H9 (cell line): Measurements from ENCODE around the gene C1RL. TPM values are rescaled to one million over a fixed set of nuclear protein-coding genes. Genes with fewer than 3 reads are reported as not detected.

Experiments
- DNase-seq: peaks from one replicate; pipeline ENCODE4 v3.0.0-alpha.2; 2017
- H2AFZ ChIP-seq: one replicate; pipeline ENCODE4 v1.6.1; 2013; ENCODE audit warnings: mild to moderate bottlenecking, low read length, control low read depth, moderate library complexity
- H2AK5ac ChIP-seq: 2 replicates; pipeline ENCODE4 v1.6.1; 2013; ENCODE audit warnings: low read length, control low read depth, mixed read lengths; ENCODE audit not compliant: insufficient read length
- H2BK120ac ChIP-seq: one replicate; pipeline ENCODE4 v1.6.1; 2013; ENCODE audit warnings: low read depth, mild to moderate bottlenecking, low read length, control low read depth, inconsistent platforms; ENCODE audit not compliant: poor library complexity, severe bottlenecking
- H2BK12ac ChIP-seq: 2 replicates; pipeline ENCODE4 v1.6.1; 2013; ENCODE audit warnings: low read length, control low read depth, mixed read lengths, low read depth; ENCODE audit not compliant: insufficient read length
- H2BK15ac ChIP-seq: 2 replicates; pipeline ENCODE4 v1.6.1; 2013; ENCODE audit warnings: low read depth, low read length, control low read depth
- H2BK20ac ChIP-seq: one replicate; pipeline ENCODE4 v1.6.1; 2013; ENCODE audit warnings: low read depth, mild to moderate bottlenecking, low read length, control low read depth, inconsistent platforms; ENCODE audit not compliant: poor library complexity, severe bottlenecking
- H2BK5ac ChIP-seq: 2 replicates; pipeline ENCODE4 v1.6.1; 2013; ENCODE audit warnings: low read length, control low read depth, mixed read lengths; ENCODE audit not compliant: insufficient read length
- H3K14ac ChIP-seq: 2 replicates; pipeline ENCODE4 v1.6.1; 2013; ENCODE audit warnings: low read length, control low read depth; ENCODE audit not compliant: insufficient read depth
- H3K18ac ChIP-seq: 2 replicates; pipeline ENCODE4 v1.6.1; 2013; ENCODE audit warnings: low read depth, mild to moderate bottlenecking, mixed read lengths, low read length, control low read depth; ENCODE audit not compliant: insufficient read length
- H3K23ac ChIP-seq: 2 replicates; pipeline ENCODE4 v1.6.1; 2013; ENCODE audit warnings: low read length, control low read depth, mixed read lengths, low read depth; ENCODE audit not compliant: insufficient read length
- H3K23me2 ChIP-seq: 2 replicates; pipeline ENCODE4 v1.6.1; 2013; ENCODE audit warnings: low read depth, mild to moderate bottlenecking, mixed read lengths, low read length, control low read depth; ENCODE audit not compliant: insufficient read length, poor library complexity, severe bottlenecking
- H3K27ac ChIP-seq: 2 replicates; pipeline ENCODE4 v1.5.1; 2013; ENCODE audit warnings: low read length, control low read depth, mixed read lengths, low read depth; ENCODE audit not compliant: insufficient read length
- H3K27me3 ChIP-seq: 2 replicates; pipeline ENCODE4 v1.6.1; 2013; ENCODE audit warnings: low read length, control low read depth, inconsistent platforms; ENCODE audit not compliant: insufficient read depth
- H3K4ac ChIP-seq: 2 replicates; pipeline ENCODE4 v1.6.1; 2013; ENCODE audit warnings: low read depth, mild to moderate bottlenecking, control low read depth, inconsistent platforms, low read length, moderate library complexity
- H3K4me1 ChIP-seq: 2 replicates; pipeline ENCODE4 v1.6.1; 2013; ENCODE audit warnings: low read length, control low read depth, inconsistent platforms; ENCODE audit not compliant: insufficient read depth
- H3K4me2 ChIP-seq: 2 replicates; pipeline ENCODE4 v1.6.1; 2013; ENCODE audit warnings: low read length, control low read depth, mixed read lengths; ENCODE audit not compliant: insufficient read length, insufficient read depth
- H3K56ac ChIP-seq: 2 replicates; pipeline ENCODE4 v1.6.1; 2013; ENCODE audit warnings: low read depth, mild to moderate bottlenecking, mixed read lengths, low read length, control low read depth; ENCODE audit not compliant: insufficient read length
- H3K79me1 ChIP-seq: 2 replicates; pipeline ENCODE4 v1.6.1; 2013; ENCODE audit warnings: low read depth, mild to moderate bottlenecking, moderate library complexity, low read length, control low read depth, inconsistent platforms; ENCODE audit not compliant: insufficient read depth, poor library complexity, severe bottlenecking
- H3K79me2 ChIP-seq: 2 replicates; pipeline ENCODE4 v1.6.1; 2013; ENCODE audit warnings: low read length, control low read depth, inconsistent platforms; ENCODE audit not compliant: insufficient read depth
- H3K9ac ChIP-seq: 2 replicates; pipeline ENCODE4 v1.6.1; 2013; ENCODE audit warnings: low read length, control low read depth, mixed read lengths; ENCODE audit not compliant: insufficient read length; ENCODE audit errors: extremely low read depth
- H3K9me3 ChIP-seq: one replicate; pipeline ENCODE4 v1.6.1; 2013; ENCODE audit warnings: low read depth, low read length, inconsistent platforms; ENCODE audit not compliant: control insufficient read depth
- H3T11ph ChIP-seq: one replicate; pipeline ENCODE4 v1.6.1; 2013; ENCODE audit warnings: mild to moderate bottlenecking, low read length, control low read depth, inconsistent platforms
- H4K20me1 ChIP-seq: one replicate; pipeline ENCODE4 v1.6.1; 2013; ENCODE audit not compliant: control insufficient read depth, insufficient read length, insufficient read depth
- H4K5ac ChIP-seq: 2 replicates; pipeline ENCODE4 v1.6.1; 2013; ENCODE audit warnings: low read depth, mild to moderate bottlenecking, mixed read lengths, low read length, control low read depth; ENCODE audit not compliant: insufficient read length
- H4K8ac ChIP-seq: replicated peaks from 2 replicates; pipeline ENCODE4 v1.6.1; 2013; ENCODE audit warnings: low read length, control low read depth, mixed read lengths, low read depth; ENCODE audit not compliant: insufficient read length
- H4K91ac ChIP-seq: 2 replicates; pipeline ENCODE4 v1.6.1; 2013; ENCODE audit warnings: low read depth, mild to moderate bottlenecking, moderate library complexity, mixed read lengths, low read length, control low read depth; ENCODE audit not compliant: insufficient read length
- H3K27ac Mint-ChIP-seq, 3 experiments: 2 replicates in 2 of 3; 3 replicates in 1 of 3; pipeline ENCODE4 v1.8.0; 2020 to 2021; ENCODE audit warnings: mixed read lengths in 3 of 3, mild to moderate bottlenecking in 1 of 3, moderate library complexity in 1 of 3
- H3K27me3 Mint-ChIP-seq: 2 replicates; pipeline ENCODE4 v1.8.0; 2021; ENCODE audit warnings: low read depth, mild to moderate bottlenecking, moderate library complexity, mixed read lengths
- H3K36me3 Mint-ChIP-seq, 3 experiments: 2 replicates in 2 of 3; 3 replicates in 1 of 3; pipeline ENCODE4 v1.8.0; 2020 to 2021; ENCODE audit warnings: low read depth in 3 of 3, mixed read lengths in 3 of 3; ENCODE audit not compliant: insufficient read depth in 1 of 3
- H3K4me1 Mint-ChIP-seq, 2 experiments: 2 replicates each; pipeline ENCODE4 v1.8.0; 2020; ENCODE audit warnings: mixed read lengths in 2 of 2
- H3K4me3 Mint-ChIP-seq, 2 experiments: 2 replicates in 1 of 2; 3 replicates in 1 of 2; pipeline ENCODE4 v1.8.0; 2020 to 2021; ENCODE audit warnings: mild to moderate bottlenecking in 2 of 2, mixed read lengths in 2 of 2, moderate library complexity in 1 of 2
- H3K9me3 Mint-ChIP-seq, 2 experiments: 2 replicates in 1 of 2; 3 replicates in 1 of 2; pipeline ENCODE4 v1.8.0; 2020; ENCODE audit warnings: mild to moderate bottlenecking in 2 of 2, mixed read lengths in 2 of 2, moderate library complexity in 1 of 2
- WGBS: extraction: QIAGEN DNeasy Blood & Tissue Kit; methylation state at CpG from one replicate; pipeline ENCODE4 v1.1.7; 2013; ENCODE audit warnings: missing lambda C conversion rate, low lambda C conversion rate, mixed read lengths; ENCODE audit not compliant: insufficient read length; ENCODE audit errors: extremely low coverage; 5-methylcytosine and 5-hydroxymethylcytosine counted together
- total RNA-seq: library from RNA; stranded (reverse); gene quantifications from 2 replicates; pipeline ENCODE4 v1.2.1, GENCODE V29; 2021
- TF ChIP-seq, protein P1 (sequence below): fragments of 200-600 bp; sonication (generic); conservative IDR thresholded peaks from 3 replicates; pipeline ENCODE4 v1.8.0; 2021; ENCODE audit warnings: antibody characterized with exemption, mild to moderate bottlenecking

Gene C1RL
- total RNA-seq, 1 experiment from 2014 or later, result 15.1 TPM

DNA sequence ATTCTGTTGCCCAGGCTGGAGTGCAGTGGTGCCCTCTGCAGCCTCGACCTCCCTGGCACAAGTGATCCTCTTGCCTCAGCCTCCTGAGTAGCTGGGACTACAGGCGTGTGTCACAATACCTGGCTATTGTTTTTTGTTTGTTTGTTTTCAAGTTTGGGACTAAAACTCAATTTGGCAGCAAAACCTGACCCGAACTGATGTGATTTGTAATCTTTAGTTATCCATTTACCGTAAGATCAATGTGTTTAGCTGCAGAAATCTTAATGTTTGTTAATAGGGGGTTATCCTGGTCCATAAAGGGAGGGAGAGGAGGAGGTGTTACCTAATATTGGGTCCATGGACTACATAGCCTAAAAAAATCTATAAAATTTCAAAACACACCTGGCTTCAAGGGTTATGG is 49.2 kb downstream of the C1RL start:
- no peaks in the 10 kb centered on the region for H3K23me2 ChIP-seq
- no peak overlapping the region for H2BK120ac ChIP-seq
- H2BK12ac ChIP-seq, result no peak overlapping the region
- no peak overlapping the region for H4K8ac ChIP-seq
- TF ChIP-seq, protein P1, sequence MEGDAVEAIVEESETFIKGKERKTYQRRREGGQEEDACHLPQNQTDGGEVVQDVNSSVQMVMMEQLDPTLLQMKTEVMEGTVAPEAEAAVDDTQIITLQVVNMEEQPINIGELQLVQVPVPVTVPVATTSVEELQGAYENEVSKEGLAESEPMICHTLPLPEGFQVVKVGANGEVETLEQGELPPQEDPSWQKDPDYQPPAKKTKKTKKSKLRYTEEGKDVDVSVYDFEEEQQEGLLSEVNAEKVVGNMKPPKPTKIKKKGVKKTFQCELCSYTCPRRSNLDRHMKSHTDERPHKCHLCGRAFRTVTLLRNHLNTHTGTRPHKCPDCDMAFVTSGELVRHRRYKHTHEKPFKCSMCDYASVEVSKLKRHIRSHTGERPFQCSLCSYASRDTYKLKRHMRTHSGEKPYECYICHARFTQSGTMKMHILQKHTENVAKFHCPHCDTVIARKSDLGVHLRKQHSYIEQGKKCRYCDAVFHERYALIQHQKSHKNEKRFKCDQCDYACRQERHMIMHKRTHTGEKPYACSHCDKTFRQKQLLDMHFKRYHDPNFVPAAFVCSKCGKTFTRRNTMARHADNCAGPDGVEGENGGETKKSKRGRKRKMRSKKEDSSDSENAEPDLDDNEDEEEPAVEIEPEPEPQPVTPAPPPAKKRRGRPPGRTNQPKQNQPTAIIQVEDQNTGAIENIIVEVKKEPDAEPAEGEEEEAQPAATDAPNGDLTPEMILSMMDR, result no peak
- peaks cover 4% of the 10 kb centered on the region for H3K27me3 Mint-ChIP-seq
- no peak overlapping the region for H4K5ac ChIP-seq
- no peak overlapping the region for H3T11ph ChIP-seq
- no peak overlapping the region for H3K9ac ChIP-seq
- H3K4me2 ChIP-seq, result no peak overlapping the region
- no peak overlapping the region for H4K91ac ChIP-seq
- H3K27me3 ChIP-seq, result no peaks in the 10 kb centered on the region
- no peak overlapping the region for H3K27ac ChIP-seq
- no CpG with 5 or more reads among the region's 4 CpGs for WGBS
- H3K18ac ChIP-seq, result no peak overlapping the region
- no peaks in the 10 kb centered on the region for H3K79me1 ChIP-seq
- H3K4me1 ChIP-seq, result no peaks in the 10 kb centered on the region; the same call in 1 of the 2 replicates
- H3K23ac ChIP-seq, result no peak overlapping the region
- no peaks in the 10 kb centered on the region for H3K79me2 ChIP-seq
- no peaks in the 10 kb centered on the region; a peak in 1 of 5 replicates for H3K9me3 Mint-ChIP-seq
- no peak for DNase-seq
- no peak overlapping the region for H2BK5ac ChIP-seq
- no peak overlapping the region for H3K4me3 Mint-ChIP-seq
- H3K36me3 Mint-ChIP-seq, result no peaks in the 10 kb centered on the region
- no peak overlapping the region for H3K56ac ChIP-seq
- no peak overlapping the region for H2BK20ac ChIP-seq
- no peaks in the 10 kb centered on the region for H3K9me3 ChIP-seq
- no peaks in the 10 kb centered on the region for H4K20me1 ChIP-seq
- no peak overlapping the region for H3K14ac ChIP-seq
- H2AK5ac ChIP-seq, result no peak overlapping the region
- H2BK15ac ChIP-seq, result no peak overlapping the region
- no peak overlapping the region for H2AFZ ChIP-seq
- no peak overlapping the region for H3K4ac ChIP-seq
- peaks cover 14 to 16% of the 10 kb centered on the region in 2 experiments for H3K4me1 Mint-ChIP-seq
- H3K27ac Mint-ChIP-seq, result no peak overlapping the region; a peak in 1 of 7 replicates
